Endothelial cell of umbilical vein (primary cell): Measurements from ENCODE around the gene GAST.

Source experiments
- CTCF ChIP-seq, 2 donors: IDR thresholded peaks; 1 replicate in 1 of 2; 2 replicates in 1 of 2; pipeline ENCODE4 v1.5.1; 2011; ENCODE audit warnings: low read length in 2 of 2, mild to moderate bottlenecking in 2 of 2, moderate library complexity in 2 of 2, control low read depth in 1 of 2, inconsistent platforms in 1 of 2, low read depth in 1 of 2; ENCODE audit not compliant: insufficient read depth in 1 of 2; ENCODE audit errors: extremely low read depth in 1 of 2
- EZH2 ChIP-seq: IDR thresholded peaks from 2 replicates; pipeline ENCODE4 v1.6.1; 2012; ENCODE audit warnings: borderline replicate concordance, low read depth, mild to moderate bottlenecking, moderate library complexity, low read length, inconsistent platforms; ENCODE audit not compliant: severe bottlenecking
- GATA2 ChIP-seq: IDR thresholded peaks from 2 replicates; pipeline ENCODE4 v1.7.0; 2011; ENCODE audit warnings: low read depth, mild to moderate bottlenecking, moderate library complexity, mixed read lengths, low read length; ENCODE audit not compliant: insufficient read length, insufficient read depth
- JUN ChIP-seq: IDR thresholded peaks from 2 replicates; pipeline ENCODE4 v1.6.1; 2011; ENCODE audit warnings: borderline replicate concordance, low read depth; ENCODE audit not compliant: insufficient read length, insufficient read depth
- MAX ChIP-seq: IDR thresholded peaks from 2 replicates; pipeline ENCODE4 v1.6.1; 2011; ENCODE audit not compliant: insufficient read depth, insufficient read length
- MYC ChIP-seq: IDR thresholded peaks from one replicate; pipeline ENCODE4 v1.6.1; 2011; ENCODE audit warnings: mild to moderate bottlenecking, low read depth, low read length
- POLR2A ChIP-seq: IDR thresholded peaks from 2 replicates; pipeline ENCODE4 v1.6.1; 2012; ENCODE audit warnings: low read depth, mild to moderate bottlenecking, control low read depth, low read length
- POLR2AphosphoS5 ChIP-seq: IDR thresholded peaks from 2 replicates; pipeline ENCODE4 v1.6.1; 2012; ENCODE audit warnings: low read depth, mild to moderate bottlenecking, control low read depth, low read length, moderate library complexity; ENCODE audit not compliant: insufficient read depth

- TF ChIP-seq CTCF (IDR thresholded peaks at IDR 0.05; ENCODE audit: extremely low read depth in 1 of 2, insufficient read depth in 1 of 2, low read depth in 1 of 2, low read length in 2 of 2) (no peak), EZH2 (no peak), POLR2AphosphoS5 (no peak), GATA2 (no peak), POLR2A (no peak), JUN (no peak), MYC (no peak), MAX (no peak)
Measured at GRCh38 chr17:41763327-41763726, 51.2 kb downstream of the GAST start.
